Body of pancreas (tissue), 4 donors: ENCODE measurements around the gene ATG4C. TPM values are rescaled to one million over a fixed set of nuclear protein-coding genes. Genes with fewer than 3 reads are reported as not detected.

Experiments
- ATAC-seq: fragments of 150-250 bp; one replicate; pipeline ENCODE4 v1.9.1; 2016
- DNase-seq, 4 donors: peaks; one replicate each; pipeline ENCODE4 v3.0.0-alpha.2; 2019
- H3K27ac ChIP-seq, 4 donors: fragments of 200-600 bp; sonication (generic); 1 replicate in 3 of 4; 2 replicates in 1 of 4; pipeline versions ENCODE4 v1.5.1 to v1.6.1; 2016 to 2019; ENCODE audit warnings: mild to moderate bottlenecking in 1 of 4, mixed read lengths in 1 of 4, moderate library complexity in 1 of 4
- H3K27me3 ChIP-seq, 2 donors: fragments of 200-600 bp; sonication (generic); one replicate each; pipeline ENCODE4 v1.6.0; 2016; ENCODE audit warnings: mild to moderate bottlenecking in 1 of 2
- H3K36me3 ChIP-seq, 2 donors: fragments of 200-600 bp; sonication (generic); replicated peaks in 1 of 2; 2 replicates each; pipeline ENCODE4 v1.5.1; 2016; ENCODE audit warnings: low read depth in 2 of 2; ENCODE audit not compliant: insufficient read depth in 1 of 2
- H3K4me1 ChIP-seq: fragments of 200-600 bp; sonication (generic); one replicate; pipeline ENCODE4 v1.6.0; 2016
- H3K4me3 ChIP-seq, 2 donors: fragments of 200-600 bp; sonication (generic); 1 replicate in 1 of 2; 2 replicates in 1 of 2; pipeline ENCODE4 v1.5.1; 2016 to 2019
- H3K9me3 ChIP-seq, 3 donors: fragments of 200-600 bp; sonication (generic); 1 replicate in 2 of 3; 2 replicates in 1 of 3; pipeline ENCODE4 v1.5.1; 2016
- POLR2A ChIP-seq, 3 donors: fragments of 450-650 bp; IDR thresholded peaks; one replicate each; pipeline ENCODE4 v1.6.1; 2016; ENCODE audit warnings: antibody characterized with exemption in 3 of 3, mild to moderate bottlenecking in 2 of 3
- WGBS, 2 donors: methylation state at CpG; one replicate each; pipeline ENCODE4 v1.1.5; 2017; 5-methylcytosine and 5-hydroxymethylcytosine counted together
- intact Hi-C: fragments of 100-400 bp; cut with DNase I; formaldehyde crosslinking; loops from one replicate; pipeline ENCODE4 v1.15.1; 2023
- total RNA-seq, 2 donors: library from RNA; depleted of rRNA; stranded (reverse); fragments of >200 nt; gene quantifications; one replicate each; pipeline ENCODE4 v1.1.0, GENCODE V29; 2016
- TF ChIP-seq, protein P1 (sequence below), 7 experiments: fragments of 450-650 bp in 4 of 7; fragments of 200-600 bp in 3 of 7; sonication (generic) in 3 of 7; IDR thresholded peaks; one replicate each; pipeline ENCODE4 v1.5.1; 2016 to 2019; ENCODE audit warnings: antibody characterized with exemption in 7 of 7

Gene ATG4C
- total RNA-seq, 2 donors from 2014 or later = 2.3 to 4.9 TPM

- H3K9me3 ChIP-seq = no peaks in the 10 kb centered on the region
- no peak for DNase-seq
- H3K27me3 ChIP-seq = no peaks in the 10 kb centered on the region
- H3K4me3 ChIP-seq = no peak overlapping the region
- intact Hi-C loops = no loop called here
- H3K36me3 ChIP-seq = no peaks in the 10 kb centered on the region
- no peak for ATAC-seq
- TF ChIP-seq POLR2A (IDR thresholded peaks at IDR 0.05) = no peak
- TF ChIP-seq, protein P1, sequence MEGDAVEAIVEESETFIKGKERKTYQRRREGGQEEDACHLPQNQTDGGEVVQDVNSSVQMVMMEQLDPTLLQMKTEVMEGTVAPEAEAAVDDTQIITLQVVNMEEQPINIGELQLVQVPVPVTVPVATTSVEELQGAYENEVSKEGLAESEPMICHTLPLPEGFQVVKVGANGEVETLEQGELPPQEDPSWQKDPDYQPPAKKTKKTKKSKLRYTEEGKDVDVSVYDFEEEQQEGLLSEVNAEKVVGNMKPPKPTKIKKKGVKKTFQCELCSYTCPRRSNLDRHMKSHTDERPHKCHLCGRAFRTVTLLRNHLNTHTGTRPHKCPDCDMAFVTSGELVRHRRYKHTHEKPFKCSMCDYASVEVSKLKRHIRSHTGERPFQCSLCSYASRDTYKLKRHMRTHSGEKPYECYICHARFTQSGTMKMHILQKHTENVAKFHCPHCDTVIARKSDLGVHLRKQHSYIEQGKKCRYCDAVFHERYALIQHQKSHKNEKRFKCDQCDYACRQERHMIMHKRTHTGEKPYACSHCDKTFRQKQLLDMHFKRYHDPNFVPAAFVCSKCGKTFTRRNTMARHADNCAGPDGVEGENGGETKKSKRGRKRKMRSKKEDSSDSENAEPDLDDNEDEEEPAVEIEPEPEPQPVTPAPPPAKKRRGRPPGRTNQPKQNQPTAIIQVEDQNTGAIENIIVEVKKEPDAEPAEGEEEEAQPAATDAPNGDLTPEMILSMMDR (IDR thresholded peaks at IDR 0.05) = no peak
- no peaks in the 10 kb centered on the region for H3K4me1 ChIP-seq
- no peak overlapping the region for H3K27ac ChIP-seq
Measured at GRCh38 chr1:62884156-62884740, 100.3 kb downstream of the ATG4C start.

DNA sequence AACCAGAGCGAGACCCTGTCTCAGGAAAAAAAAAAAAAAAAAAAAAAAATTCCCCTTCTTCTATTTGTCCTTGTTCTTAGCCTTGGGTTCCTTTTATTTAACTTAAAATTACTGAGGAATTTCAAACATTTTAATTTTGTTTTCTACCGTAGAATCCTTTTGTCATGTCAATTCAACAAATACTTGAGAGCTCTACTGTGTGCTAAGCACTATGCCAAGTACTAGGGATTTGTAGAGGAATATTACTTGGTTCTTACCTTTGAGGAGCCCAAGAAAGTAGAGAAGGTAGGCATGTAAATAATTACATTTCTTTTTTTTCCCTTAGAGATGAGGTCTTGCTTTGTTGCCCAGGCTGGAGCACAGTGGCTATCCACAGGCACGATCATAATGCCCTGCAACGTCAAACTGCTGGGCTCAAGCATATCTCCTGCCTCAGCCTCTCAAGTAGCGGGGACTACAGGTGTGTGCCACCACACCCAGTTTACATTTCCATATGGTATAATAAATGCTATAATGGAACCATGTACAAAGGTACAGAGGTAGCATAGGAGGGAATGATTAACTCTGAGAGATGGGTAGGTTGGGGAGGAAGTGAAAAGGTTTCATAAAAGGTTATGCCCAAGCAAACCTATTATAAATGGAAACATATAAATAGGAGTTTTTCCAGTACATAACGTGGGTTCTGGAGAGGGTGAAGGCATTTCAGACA is 104.0 kb downstream of the ATG4C start:
- 73 to 75% methylated on average over 6 of the region's 6 CpGs for WGBS, 2 donors
- ATAC-seq = no peak

DNA sequence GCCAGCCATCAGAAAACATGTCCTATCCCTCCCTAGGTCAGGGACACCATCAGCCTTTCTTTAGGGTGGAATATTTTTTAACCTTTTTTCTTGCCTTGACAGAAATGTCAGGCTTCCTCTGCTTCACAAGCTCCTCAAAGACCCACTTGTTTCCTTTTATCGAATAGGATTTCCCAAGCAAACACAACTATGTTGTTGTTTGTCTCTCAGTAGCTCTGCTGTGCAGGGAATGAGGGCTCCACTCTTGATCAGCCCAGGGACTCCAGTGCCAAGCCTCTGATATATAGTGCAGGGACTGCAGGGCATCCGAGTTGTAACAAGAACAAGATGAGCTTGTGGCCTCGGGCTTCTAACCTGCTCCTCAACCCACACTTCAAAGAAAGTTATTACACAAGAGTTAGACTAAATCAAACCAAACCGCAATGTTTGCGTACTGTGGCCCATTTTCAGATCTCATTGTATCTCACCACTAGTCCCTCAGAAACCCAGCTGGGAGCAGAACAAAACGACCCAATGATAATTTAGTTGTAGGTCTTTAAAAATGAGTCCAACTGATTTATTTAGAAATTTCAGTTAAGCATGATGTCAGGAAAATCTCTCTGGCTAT is 108.1 kb downstream of the ATG4C start:
- ATAC-seq = no peak
- no peak overlapping the region for H3K27ac ChIP-seq
- WGBS, 2 donors = 69 to 70% methylated on average over 6 of the region's 6 CpGs
- no peak for DNase-seq
- TF ChIP-seq, protein P1 (IDR thresholded peaks at IDR 0.05) = no peak
- no peak for TF ChIP-seq POLR2A (IDR thresholded peaks at IDR 0.05)
- intact Hi-C loops = no loop called here
- no peak overlapping the region for H3K4me3 ChIP-seq
- no peaks in the 10 kb centered on the region for H3K9me3 ChIP-seq
- no peaks in the 10 kb centered on the region for H3K4me1 ChIP-seq
- no peaks in the 10 kb centered on the region for H3K36me3 ChIP-seq
- no peaks in the 10 kb centered on the region for H3K27me3 ChIP-seq

More for the DNA sequence above, 104.0 kb downstream of the ATG4C start:
- H3K4me1 ChIP-seq = no peaks in the 10 kb centered on the region
- no peaks in the 10 kb centered on the region for H3K9me3 ChIP-seq
- no peaks in the 10 kb centered on the region for H3K27me3 ChIP-seq
- no peaks in the 10 kb centered on the region for H3K36me3 ChIP-seq
- TF ChIP-seq, protein P1 (IDR thresholded peaks at IDR 0.05) = no peak
- TF ChIP-seq POLR2A (IDR thresholded peaks at IDR 0.05) = no peak
- H3K27ac ChIP-seq = no peak overlapping the region
- DNase-seq = no peak
- no peak overlapping the region for H3K4me3 ChIP-seq
- intact Hi-C loops = no loop called here

- Histone ChIP-seq H3K27ac (no peak overlapping the region), H3K9me3 (no peaks in the 10 kb centered on the region), H3K36me3 (no peaks in the 10 kb centered on the region), H3K4me3 (no peak overlapping the region), H3K27me3 (no peaks in the 10 kb centered on the region), H3K4me1 (no peaks in the 10 kb centered on the region)
- intact Hi-C loops = no loop called here
- ATAC-seq = no peak
- no peak for DNase-seq
- TF ChIP-seq, protein P1 (IDR thresholded peaks at IDR 0.05) = no peak
- TF ChIP-seq POLR2A (IDR thresholded peaks at IDR 0.05) = no peak
Measured at GRCh38 chr1:62897788-62898187, 113.9 kb downstream of the ATG4C start.
